ENCODE results near the gene COL5A1.
"Not testable (repeated sequence)": the region's sequence is repeated elsewhere in the genome, so short reads cannot be mapped to it uniquely, and the experiment has no call there.

The COL5A1 gene

GRCh38 chr9:134637696-134638501 lies 3.7 kb upstream of the COL5A1 start:
- no peak for DNase-seq (ENCODE audit: extremely low read depth in 1 of 2, low read depth in 1 of 2)

DNA sequence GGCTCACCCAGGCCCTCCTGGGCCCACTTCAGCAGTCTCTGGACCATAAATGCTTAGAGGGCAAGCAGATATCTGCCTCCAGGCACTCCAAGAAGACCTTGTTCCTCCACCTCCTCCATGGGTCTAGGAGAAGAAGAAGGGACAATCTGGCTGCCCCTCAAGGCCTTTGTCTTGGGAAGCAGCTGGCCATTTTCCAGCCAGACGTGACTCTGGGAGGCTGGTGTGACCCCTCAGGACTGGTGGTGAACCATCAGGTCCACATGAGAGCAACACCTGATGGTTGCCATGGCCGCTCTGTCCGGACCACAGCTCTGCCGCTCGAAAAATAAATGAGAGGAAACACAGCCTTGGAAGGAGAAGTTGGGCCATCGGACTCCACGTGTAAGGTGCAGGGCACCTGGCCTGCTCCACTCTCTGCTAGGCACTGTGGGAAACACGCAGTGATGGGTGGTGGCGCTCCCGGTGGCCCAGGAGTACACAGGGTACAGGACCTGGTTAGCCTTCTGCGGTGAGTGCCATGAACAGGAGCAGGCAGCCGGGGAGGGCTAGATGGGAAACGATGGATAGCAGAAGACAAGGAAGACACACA lies 3.0 kb upstream of the COL5A1 start:
- DNase-seq (ENCODE audit: extremely low read depth in 1 of 2, low read depth in 1 of 2), result no peak

GRCh38 chr9:134639994-134640393 lies 1.6 kb upstream of the COL5A1 start:
- no peak for DNase-seq (ENCODE audit: extremely low read depth in 1 of 2, low read depth in 1 of 2)

- no peak for DNase-seq (ENCODE audit: extremely low read depth in 1 of 2, low read depth in 1 of 2)
Measured at GRCh38 chr9:134640506-134641172, 964 bp upstream of the COL5A1 start.

DNA sequence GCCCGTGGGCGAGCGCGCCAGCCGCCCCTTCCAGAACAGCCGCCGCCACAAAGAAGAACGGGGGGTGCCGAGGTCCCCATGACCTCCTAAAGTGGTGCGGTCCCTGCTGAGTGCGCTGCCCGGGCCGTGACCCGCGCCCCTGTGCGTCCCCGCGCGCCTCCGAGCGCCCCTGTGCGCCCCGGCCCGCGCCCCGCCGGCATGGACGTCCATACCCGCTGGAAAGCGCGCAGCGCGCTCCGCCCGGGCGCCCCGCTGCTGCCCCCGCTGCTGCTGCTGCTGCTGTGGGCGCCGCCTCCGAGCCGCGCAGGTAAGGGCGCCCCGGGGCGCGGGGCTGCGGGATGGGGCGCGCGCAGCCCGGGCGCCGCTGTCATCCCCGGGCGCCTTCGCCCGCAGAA lies 384 bp downstream of the COL5A1 start:
- no peak for DNase-seq (ENCODE audit: extremely low read depth in 1 of 2, low read depth in 1 of 2)

- no peak for DNase-seq (ENCODE audit: extremely low read depth in 1 of 2, low read depth in 1 of 2)
Measured at GRCh38 chr9:134642385-134643181, 980 bp downstream of the COL5A1 start.

- DNase-seq (ENCODE audit: extremely low read depth in 1 of 2, low read depth in 1 of 2), result no peak
Measured at GRCh38 chr9:134643222-134643671, 1.6 kb downstream of the COL5A1 start.

DNA sequence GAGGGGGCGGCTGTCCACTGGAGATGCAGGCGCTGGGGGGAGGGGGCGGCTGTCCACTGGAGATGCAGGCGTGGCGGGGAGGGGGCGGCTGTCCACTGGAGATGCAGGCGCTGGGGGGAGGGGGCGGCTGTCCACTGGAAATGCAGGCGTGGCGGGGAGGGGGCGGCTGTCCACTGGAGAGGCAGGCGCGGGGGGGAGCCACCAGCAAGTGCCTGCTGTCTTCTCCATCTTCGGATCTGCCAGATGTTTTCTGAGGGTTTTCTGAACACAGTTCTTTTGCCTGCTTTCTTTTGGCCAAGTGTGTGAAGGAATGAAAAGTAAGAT lies 2.8 kb downstream of the COL5A1 start:
- not testable (repeated sequence) for DNase-seq (ENCODE audit: extremely low read depth in 1 of 2, low read depth in 1 of 2)

- no peak for DNase-seq (ENCODE audit: extremely low read depth in 1 of 2, low read depth in 1 of 2)
Measured at GRCh38 chr9:134644725-134645606, 3.4 kb downstream of the COL5A1 start.

GRCh38 chr9:134645607-134646365 lies 4.2 kb downstream of the COL5A1 start:
- no peak for DNase-seq (ENCODE audit: extremely low read depth in 1 of 2, low read depth in 1 of 2)

DNA sequence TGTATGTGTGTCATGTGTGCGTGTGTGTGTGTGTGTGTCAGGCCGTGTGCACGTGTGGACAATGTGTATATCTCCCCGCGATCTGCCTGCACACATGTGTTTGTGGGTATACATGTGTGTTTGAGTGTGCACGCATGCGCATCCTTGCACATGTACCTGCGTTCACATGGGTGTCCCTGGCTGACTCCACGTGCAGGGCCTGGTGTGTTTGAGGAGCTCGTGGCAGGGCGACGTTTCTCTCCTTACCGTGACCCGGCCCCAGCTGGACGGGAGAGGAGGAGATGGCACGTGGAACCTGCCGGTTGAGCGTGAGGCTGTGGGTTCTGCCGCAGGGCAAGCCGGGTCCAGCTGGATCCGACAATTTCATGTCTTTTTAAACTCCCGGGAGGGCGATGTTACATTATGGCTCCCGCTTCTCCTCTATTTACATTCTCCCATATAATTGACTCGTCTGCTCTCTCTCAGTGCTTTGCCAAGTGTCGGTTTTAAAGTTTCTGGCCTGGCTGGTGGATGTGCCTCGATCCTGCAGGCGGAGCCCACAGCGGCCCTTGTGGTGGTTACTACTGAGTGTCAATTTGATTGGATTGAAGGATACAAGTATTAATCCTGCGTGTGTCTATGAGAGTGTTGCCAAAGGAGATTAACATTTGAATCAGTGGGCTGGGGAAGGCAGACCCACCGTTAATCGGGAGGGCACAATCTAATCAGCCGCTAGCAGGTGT lies 5.9 kb downstream of the COL5A1 start:
- no peak for DNase-seq (ENCODE audit: extremely low read depth in 1 of 2, low read depth in 1 of 2)

DNA sequence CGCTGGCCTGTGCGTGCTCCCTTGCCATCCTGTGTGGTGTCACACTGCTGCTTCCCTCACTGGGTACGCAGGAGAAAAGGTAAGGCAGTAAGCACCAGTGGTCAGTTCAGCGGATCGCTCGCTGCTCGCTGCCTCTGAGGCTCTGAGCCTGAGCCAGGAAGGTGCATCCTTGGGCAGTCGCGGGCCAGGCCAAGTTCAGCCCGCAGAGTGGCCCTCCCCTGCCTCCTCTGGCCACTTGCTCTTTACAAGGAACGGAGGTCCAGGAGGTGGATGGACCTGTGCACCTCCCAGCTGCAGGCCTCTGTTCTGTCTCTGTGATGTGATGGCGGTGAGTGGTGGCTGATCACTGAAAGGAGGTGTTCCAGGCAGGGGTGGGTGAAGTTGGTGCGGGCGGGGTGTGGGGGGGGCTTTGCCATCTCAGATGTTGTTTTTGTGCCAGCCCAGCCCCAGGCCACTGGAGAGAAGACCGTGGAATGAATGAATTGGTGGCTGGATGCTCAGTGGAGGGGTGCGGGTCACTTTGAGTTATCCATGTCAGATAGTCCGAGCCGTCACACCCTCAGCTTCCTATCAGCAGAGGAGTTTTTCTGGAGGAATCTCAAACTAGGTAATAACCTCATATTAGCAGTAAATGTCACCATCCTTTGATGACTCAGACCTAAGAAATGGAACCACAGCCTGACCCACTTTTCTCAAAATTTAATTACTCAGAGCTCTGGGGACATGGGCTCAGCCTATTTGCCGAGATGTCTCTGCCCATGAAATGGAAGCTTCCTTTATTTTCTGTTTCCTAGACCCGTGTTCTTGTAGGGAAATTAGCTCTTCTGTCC lies 7.3 kb downstream of the COL5A1 start:
- no peak for DNase-seq (ENCODE audit: extremely low read depth in 1 of 2, low read depth in 1 of 2)

- no peak for DNase-seq (ENCODE audit: extremely low read depth in 1 of 2, low read depth in 1 of 2)
Measured at GRCh38 chr9:134650431-134651190, 9.0 kb downstream of the COL5A1 start.

GRCh38 chr9:134651226-134651905 lies 9.8 kb downstream of the COL5A1 start:
- DNase-seq (ENCODE audit: extremely low read depth in 1 of 2, low read depth in 1 of 2), result no peak

DNA sequence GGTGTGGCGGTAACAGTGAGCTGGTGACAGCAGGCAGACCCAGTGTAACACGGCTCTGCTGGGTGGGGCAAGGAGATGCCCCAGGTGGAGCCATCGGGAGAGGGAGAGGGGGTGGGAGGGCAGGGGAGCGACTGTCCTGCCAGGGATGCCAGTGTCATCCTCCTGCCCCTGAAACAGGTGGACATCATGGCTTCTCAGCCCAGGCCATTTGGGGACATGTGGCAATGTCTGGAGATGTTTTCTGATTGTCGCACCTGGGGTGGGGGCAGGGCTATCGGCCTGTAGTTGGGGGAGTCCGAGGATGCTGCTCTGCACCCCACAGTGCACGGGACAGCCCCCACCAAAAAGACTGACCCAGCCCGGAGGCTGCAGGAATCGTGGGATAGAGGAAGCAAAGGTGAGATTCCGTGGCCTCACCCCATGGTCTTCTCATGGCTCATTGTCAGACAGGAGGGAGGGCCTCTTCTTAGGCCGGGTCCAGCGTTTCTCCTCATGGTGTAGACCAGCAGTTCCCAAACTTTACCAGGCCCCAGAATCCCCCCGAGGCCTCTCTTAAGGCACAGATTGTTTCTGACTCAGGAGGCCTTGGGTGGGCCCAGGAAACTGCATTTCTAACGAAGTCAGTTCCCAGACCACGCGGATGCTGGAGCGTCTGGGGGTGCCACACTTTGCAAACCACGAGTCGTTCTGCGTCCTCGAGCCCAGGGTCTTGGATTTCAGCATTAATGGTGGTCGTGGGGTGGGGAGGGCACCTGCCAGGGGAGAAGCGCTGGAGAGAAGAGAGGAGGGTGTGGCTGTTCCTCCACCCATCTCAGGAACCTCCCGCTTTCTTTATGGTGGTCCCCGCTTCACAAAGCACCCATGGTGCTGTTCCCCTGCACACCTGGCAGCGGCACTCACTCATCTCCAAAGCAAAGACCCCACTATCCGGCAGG lies 11.0 kb downstream of the COL5A1 start:
- no peak for DNase-seq (ENCODE audit: extremely low read depth in 1 of 2, low read depth in 1 of 2)

Data from activated CD8-positive, alpha-beta memory T cell treated with anti-CD3 and anti-CD28 coated beads for 1 hour (primary cell).